CD4-positive, alpha-beta T cell (primary cell): ENCODE results near the gene CNDP2. TPM values are rescaled to one million over a fixed set of nuclear protein-coding genes. Genes with fewer than 3 reads are reported as not detected.

Experiments used
- ATAC-seq: fragments of 200-7000 bp; cut with Tn5 transposase; one replicate; pipeline ENCODE4 v1.10.0; 2022; ENCODE audit warnings: mild to moderate bottlenecking; ENCODE audit not compliant: poor library complexity
- CTCF ChIA-PET: fragments of 350-600 bp; sonication (Branson Sonifier 250); formaldehyde crosslinking; loops from one replicate; lab custom pipeline; 2021; ENCODE audit warnings: antibody characterized with exemption, inconsistent platforms; lab: Charles Lee
- POLR2A ChIA-PET: fragments of 350-600 bp; sonication (Branson Sonifier 250); formaldehyde crosslinking; loops from one replicate; lab custom pipeline; 2021; ENCODE audit warnings: antibody characterized with exemption, inconsistent platforms; lab: Charles Lee
- DNase-seq, 14 experiments: peaks; one replicate each; pipeline ENCODE4 v3.0.0-alpha.2; 2013 to 2020; ENCODE audit warnings: mixed read lengths in 2 of 14
- H3K27ac ChIP-seq, 2 donors: one replicate each; pipeline versions ENCODE4 v1.5.1 to v1.7.0; 2013; ENCODE audit warnings: low read length in 2 of 2, low read depth in 1 of 2, mild to moderate bottlenecking in 1 of 2
- H3K27me3 ChIP-seq, 2 experiments: 1 replicate in 1 of 2; 2 replicates in 1 of 2; pipeline versions ENCODE4 v1.6.1 to v1.7.0; 2013; ENCODE audit warnings: low read length in 2 of 2, control low read depth in 1 of 2, mild to moderate bottlenecking in 1 of 2, moderate library complexity in 1 of 2; ENCODE audit not compliant: insufficient read depth in 2 of 2, control insufficient read depth in 1 of 2
- H3K36me3 ChIP-seq: one replicate; pipeline ENCODE4 v1.6.1; 2013; ENCODE audit warnings: low read length, control low read depth; ENCODE audit not compliant: insufficient read depth
- H3K4me1 ChIP-seq: one replicate; pipeline ENCODE4 v1.6.1; 2013; ENCODE audit warnings: low read length, control low read depth; ENCODE audit not compliant: insufficient read depth
- H3K4me3 ChIP-seq: one replicate; pipeline ENCODE4 v1.5.1; 2013; ENCODE audit warnings: mild to moderate bottlenecking, low read length, moderate library complexity
- H3K9me3 ChIP-seq, 2 experiments: 1 replicate in 1 of 2; 2 replicates in 1 of 2; pipeline versions ENCODE4 v1.6.1 to v1.7.0; 2013; ENCODE audit warnings: low read length in 2 of 2, mild to moderate bottlenecking in 2 of 2, control low read depth in 1 of 2, moderate library complexity in 1 of 2; ENCODE audit not compliant: control insufficient read depth in 1 of 2, insufficient read depth in 1 of 2
- H3K27ac Mint-ChIP-seq: one replicate; pipeline ENCODE4 v1.8.0; 2020; ENCODE audit warnings: mixed read lengths
- H3K27me3 Mint-ChIP-seq: one replicate; pipeline ENCODE4 v1.8.0; 2021; ENCODE audit warnings: mixed read lengths
- H3K36me3 Mint-ChIP-seq: one replicate; pipeline ENCODE4 v1.8.0; 2021; ENCODE audit warnings: low read depth, mixed read lengths
- H3K4me1 Mint-ChIP-seq: one replicate; pipeline ENCODE4 v1.8.0; 2021; ENCODE audit warnings: low read depth, mixed read lengths
- H3K4me3 Mint-ChIP-seq: one replicate; pipeline ENCODE4 v1.8.0; 2020; ENCODE audit warnings: mild to moderate bottlenecking, mixed read lengths
- H3K9me3 Mint-ChIP-seq: one replicate; pipeline ENCODE4 v1.8.0; 2020; ENCODE audit warnings: mixed read lengths
- CTCF ChIP-seq: fragments of 200-600 bp; IDR thresholded peaks from one replicate; pipeline ENCODE4 v1.8.0; 2022; ENCODE audit warnings: antibody characterized with exemption, mild to moderate bottlenecking
- intact Hi-C, 2 experiments: fragments of 100-400 bp; cut with DNase I in 1 of 2; cut with micrococcal nuclease in 1 of 2; formaldehyde crosslinking; loops; one replicate each; pipeline versions ENCODE4 v1.15.1 to v1.9.0; 2023 to 2025; cut with DNase I, micrococcal nuclease
- total RNA-seq, 174 experiments: library from RNA in 2 of 174; stranded (reverse) in 2 of 174; gene quantifications; one replicate each; pipeline ENCODE4 v1.2.3 and lab custom pipeline; 2021 to 2026

The CNDP2 gene
- total RNA-seq, 2 experiments from 2014 or later = 75.5 to 75.7 TPM

GRCh38 chr18:74530584-74530862 lies 34.4 kb downstream of the CNDP2 start:
- Mint-ChIP-seq H3K4me1 (no peaks in the 10 kb centered on the region), H3K36me3 (no peaks in the 10 kb centered on the region), H3K4me3 (no peak overlapping the region), H3K27ac (no peak overlapping the region), H3K9me3 (no peaks in the 10 kb centered on the region), H3K27me3 (peaks cover 10% of the 10 kb centered on the region)
- POLR2A ChIA-PET = no interaction called here
- no peaks in the 10 kb centered on the region for H3K4me1 ChIP-seq
- TF ChIP-seq CTCF = no peak
- DNase-seq (peak in 1 of 14 experiments; percentile 14), ATAC-seq (no peak)
- CTCF ChIA-PET = no interaction called here
- H3K27me3 ChIP-seq = peaks cover 0 to 6% of the 10 kb centered on the region in 2 experiments
- no peak overlapping the region for H3K4me3 ChIP-seq
- intact Hi-C loops = no loop called here
- H3K36me3 ChIP-seq = no peaks in the 10 kb centered on the region
- H3K27ac ChIP-seq = no peak overlapping the region
- H3K9me3 ChIP-seq = peaks cover 0 to 6% of the 10 kb centered on the region in 2 experiments

- peaks cover 0 to 6% of the 10 kb centered on the region in 2 experiments for H3K27me3 ChIP-seq
- no peak overlapping the region for H3K4me3 Mint-ChIP-seq
- ChIA-PET POLR2A (no interaction called here), CTCF (no interaction called here)
- H3K9me3 Mint-ChIP-seq = no peaks in the 10 kb centered on the region
- H3K4me1 ChIP-seq = no peaks in the 10 kb centered on the region
- H3K4me1 Mint-ChIP-seq = no peaks in the 10 kb centered on the region
- no peak overlapping the region for H3K4me3 ChIP-seq
- no peak overlapping the region for H3K27ac Mint-ChIP-seq
- no peaks in the 10 kb centered on the region for H3K36me3 ChIP-seq
- DNase-seq (no peak), ATAC-seq (no peak)
- intact Hi-C loops = no loop called here
- H3K36me3 Mint-ChIP-seq = no peaks in the 10 kb centered on the region
- no peak for TF ChIP-seq CTCF
- peaks cover 0 to 6% of the 10 kb centered on the region in 2 experiments for H3K9me3 ChIP-seq
- H3K27ac ChIP-seq = no peak overlapping the region
- H3K27me3 Mint-ChIP-seq = peaks cover 10% of the 10 kb centered on the region
Observed at GRCh38 chr18:74531043-74531442, 34.9 kb downstream of the CNDP2 start.

GRCh38 chr18:74532511-74533025 lies 36.4 kb downstream of the CNDP2 start:
- no peak overlapping the region for H3K27ac Mint-ChIP-seq
- H3K4me1 Mint-ChIP-seq = no peaks in the 10 kb centered on the region
- H3K36me3 Mint-ChIP-seq = no peaks in the 10 kb centered on the region
- CTCF ChIA-PET = no interaction called here
- H3K27me3 Mint-ChIP-seq = peaks cover 10% of the 10 kb centered on the region
- intact Hi-C loops = no loop called here
- no peaks in the 10 kb centered on the region for H3K4me1 ChIP-seq
- no peak for TF ChIP-seq CTCF
- H3K27me3 ChIP-seq = peaks cover 0 to 6% of the 10 kb centered on the region in 2 experiments
- no peak for DNase-seq
- POLR2A ChIA-PET = no interaction called here
- H3K9me3 ChIP-seq = peaks cover 0 to 6% of the 10 kb centered on the region in 2 experiments
- H3K36me3 ChIP-seq = no peaks in the 10 kb centered on the region
- no peaks in the 10 kb centered on the region for H3K9me3 Mint-ChIP-seq
- H3K4me3 ChIP-seq = no peak overlapping the region
- no peak for ATAC-seq
- no peak overlapping the region for H3K4me3 Mint-ChIP-seq
- H3K27ac ChIP-seq = no peak overlapping the region
